Central memory CD8-positive, alpha-beta T cell (primary cell): ENCODE results near the gene POLR2M.

ENCODE experiments used
- ATAC-seq: fragments of 150-1000 bp; cut with Tn5 transposase; replicated peaks from 2 replicates; pipeline ENCODE4 v1.10.0; 2022; ENCODE audit warnings: mild to moderate bottlenecking, moderate FRiP score, moderate number of reproducible peaks; ENCODE audit not compliant: poor library complexity, severe bottlenecking; ENCODE audit errors: extremely low read depth
- DNase-seq, 2 donors: peaks; one replicate each; pipeline ENCODE4 v3.0.0; 2021; ENCODE audit warnings: low spot score in 2 of 2
- H3K27ac Mint-ChIP-seq: one replicate; pipeline ENCODE4 v1.8.0; 2022; ENCODE audit warnings: low read depth, mild to moderate bottlenecking, moderate library complexity, mixed read lengths
- H3K27me3 Mint-ChIP-seq: one replicate; pipeline ENCODE4 v1.8.0; 2022; ENCODE audit warnings: mixed read lengths
- H3K36me3 Mint-ChIP-seq: one replicate; pipeline ENCODE4 v1.8.0; 2022; ENCODE audit warnings: mild to moderate bottlenecking, moderate library complexity, mixed read lengths; ENCODE audit not compliant: insufficient read depth
- H3K4me1 Mint-ChIP-seq: one replicate; pipeline ENCODE4 v1.8.0; 2022; ENCODE audit warnings: mixed read lengths
- H3K4me3 Mint-ChIP-seq: one replicate; pipeline ENCODE4 v1.8.0; 2022; ENCODE audit warnings: mild to moderate bottlenecking, moderate library complexity, mixed read lengths
- H3K9me3 Mint-ChIP-seq: one replicate; pipeline ENCODE4 v1.8.0; 2022; ENCODE audit warnings: mixed read lengths

POLR2M gene

GRCh38 chr15:57752840-57753239 is 46.3 kb downstream of the POLR2M start:
- DNase-seq (no peak), ATAC-seq (no peak)
- no peaks in the 10 kb centered on the region for H3K4me1 Mint-ChIP-seq
- H3K4me3 Mint-ChIP-seq, result no peak overlapping the region
- H3K27ac Mint-ChIP-seq, result no peak overlapping the region
- no peaks in the 10 kb centered on the region for H3K36me3 Mint-ChIP-seq
- no peaks in the 10 kb centered on the region for H3K9me3 Mint-ChIP-seq
- H3K27me3 Mint-ChIP-seq, result no peaks in the 10 kb centered on the region

- Mint-ChIP-seq H3K4me1 (no peaks in the 10 kb centered on the region), H3K4me3 (no peak overlapping the region), H3K36me3 (no peaks in the 10 kb centered on the region), H3K27ac (no peak overlapping the region), H3K27me3 (no peaks in the 10 kb centered on the region), H3K9me3 (no peaks in the 10 kb centered on the region)
- no peak for DNase-seq
- no peak for ATAC-seq
Measured at GRCh38 chr15:57756466-57756865, 50.0 kb downstream of the POLR2M start.

- ATAC-seq, result no peak
- Mint-ChIP-seq H3K27ac (no peak overlapping the region), H3K4me1 (no peaks in the 10 kb centered on the region), H3K9me3 (no peaks in the 10 kb centered on the region), H3K4me3 (no peak overlapping the region), H3K36me3 (no peaks in the 10 kb centered on the region), H3K27me3 (no peaks in the 10 kb centered on the region)
- DNase-seq, result no peak
Measured at GRCh38 chr15:57758560-57758959, 52.0 kb downstream of the POLR2M start.

GRCh38 chr15:57761562-57761961 is 55.0 kb downstream of the POLR2M start:
- no peaks in the 10 kb centered on the region for H3K36me3 Mint-ChIP-seq
- H3K9me3 Mint-ChIP-seq, result no peaks in the 10 kb centered on the region
- H3K4me3 Mint-ChIP-seq, result no peak overlapping the region
- ATAC-seq (no peak), DNase-seq (no peak)
- no peak overlapping the region for H3K27ac Mint-ChIP-seq
- H3K27me3 Mint-ChIP-seq, result no peaks in the 10 kb centered on the region
- no peaks in the 10 kb centered on the region for H3K4me1 Mint-ChIP-seq

- no peak for DNase-seq
- ATAC-seq, result no peak
- Mint-ChIP-seq H3K4me3 (no peak overlapping the region), H3K9me3 (no peaks in the 10 kb centered on the region), H3K27ac (no peak overlapping the region), H3K27me3 (no peaks in the 10 kb centered on the region), H3K4me1 (peaks cover 2% of the 10 kb centered on the region), H3K36me3 (no peaks in the 10 kb centered on the region)
Measured at GRCh38 chr15:57762302-57762701, 55.8 kb downstream of the POLR2M start.

- ATAC-seq (no peak), DNase-seq (no peak)
- Mint-ChIP-seq H3K4me1 (peaks cover 6% of the 10 kb centered on the region), H3K36me3 (no peaks in the 10 kb centered on the region), H3K27me3 (no peaks in the 10 kb centered on the region), H3K4me3 (no peak overlapping the region), H3K27ac (no peak overlapping the region), H3K9me3 (no peaks in the 10 kb centered on the region)
Measured at GRCh38 chr15:57763176-57763964, 56.9 kb downstream of the POLR2M start.
